Keratinocyte (primary cell): ENCODE results near the gene MYRIP. TPM values are rescaled to one million over a fixed set of nuclear protein-coding genes. Genes with fewer than 3 reads are reported as not detected.
A peak's percentile ranks its signal among the peaks of the same experiment; 100 is the strongest.

ENCODE experiments used
- DNase-seq: peaks from one replicate; pipeline ENCODE4 v3.0.0-alpha.2; 2011; ENCODE audit warnings: low read depth, missing footprints, low spot score
- FAIRE-seq: peaks from 2 replicates; lab custom pipeline; 2011; peaks lifted over from hg19 to GRCh38; lab: Jason Lieb, UNC
- H2AFZ ChIP-seq: 2 replicates; pipeline ENCODE4 v1.6.0; 2012; ENCODE audit warnings: low read length, control low read depth, inconsistent platforms; ENCODE audit not compliant: control insufficient read depth
- H3K27ac ChIP-seq: 2 replicates; pipeline ENCODE4 v1.5.1; 2011; ENCODE audit warnings: low read length; ENCODE audit not compliant: control insufficient read depth, insufficient read depth
- H3K27me3 ChIP-seq: 3 replicates; pipeline ENCODE4 v1.6.0; 2011; ENCODE audit warnings: low read length; ENCODE audit not compliant: control insufficient read depth, insufficient read depth; ENCODE audit errors: extremely low read depth
- H3K36me3 ChIP-seq, 2 experiments: 2 replicates in 1 of 2; 3 replicates in 1 of 2; pipeline ENCODE4 v1.5.1; 2011; ENCODE audit warnings: low read length in 2 of 2, mild to moderate bottlenecking in 1 of 2; ENCODE audit not compliant: control insufficient read depth in 2 of 2, insufficient read depth in 2 of 2; ENCODE audit errors: extremely low read depth in 1 of 2
- H3K4me1 ChIP-seq: 3 replicates; pipeline ENCODE4 v1.5.1; 2011; ENCODE audit warnings: low read length; ENCODE audit not compliant: control insufficient read depth, insufficient read depth; ENCODE audit errors: extremely low read depth
- H3K4me2 ChIP-seq: 3 replicates; pipeline ENCODE4 v1.6.0; 2011; ENCODE audit warnings: low read depth, low read length; ENCODE audit not compliant: control insufficient read depth, insufficient read depth; ENCODE audit errors: extremely low read depth
- H3K4me3 ChIP-seq, 3 experiments: fragments of 200-600 bp in 1 of 3; sonication (generic) in 1 of 3; 2 replicates in 2 of 3; 3 replicates in 1 of 3; pipeline ENCODE4 v1.5.1; 2011 to 2016; ENCODE audit warnings: low read length in 3 of 3, mild to moderate bottlenecking in 3 of 3, control low read depth in 2 of 3, inconsistent platforms in 1 of 3, low read depth in 1 of 3, mixed read lengths in 1 of 3, mixed run types in 1 of 3, moderate library complexity in 1 of 3; ENCODE audit not compliant: control insufficient read depth in 2 of 3, insufficient read depth in 2 of 3; ENCODE audit errors: extremely low read depth in 1 of 3
- H3K79me2 ChIP-seq: 2 replicates; pipeline ENCODE4 v1.6.0; 2012; ENCODE audit warnings: low read length; ENCODE audit not compliant: control insufficient read depth, insufficient read depth
- H3K9ac ChIP-seq: 3 replicates; pipeline ENCODE4 v1.6.0; 2011; ENCODE audit warnings: low read length; ENCODE audit not compliant: control insufficient read depth, insufficient read depth; ENCODE audit errors: extremely low read depth
- H3K9me1 ChIP-seq: 3 replicates; pipeline ENCODE4 v1.6.0; 2011; ENCODE audit warnings: low read length; ENCODE audit not compliant: control insufficient read depth, insufficient read depth; ENCODE audit errors: extremely low read depth
- H3K9me3 ChIP-seq: 2 replicates; pipeline ENCODE4 v1.5.1; 2012; ENCODE audit warnings: low read depth, low read length; ENCODE audit not compliant: control insufficient read depth
- H4K20me1 ChIP-seq: 3 replicates; pipeline ENCODE4 v1.6.0; 2011; ENCODE audit warnings: low read length; ENCODE audit not compliant: control insufficient read depth, insufficient read depth; ENCODE audit errors: extremely low read depth
- CTCF ChIP-seq, 3 experiments: IDR thresholded peaks in 1 of 3; conservative IDR thresholded peaks in 1 of 3; optimal IDR thresholded peaks in 1 of 3; 2 replicates in 2 of 3; 3 replicates in 1 of 3; pipeline versions ENCODE3 to v1.5.1; 2011; ENCODE audit warnings: low read length in 3 of 3, mild to moderate bottlenecking in 3 of 3, moderate library complexity in 2 of 3, control low read depth in 1 of 3, inconsistent platforms in 1 of 3; ENCODE audit not compliant: insufficient read depth in 2 of 3; ENCODE audit errors: extremely low read depth in 1 of 3
- EZH2 ChIP-seq: IDR thresholded peaks from one replicate; pipeline ENCODE4 v1.6.1; 2012; ENCODE audit warnings: inconsistent platforms, mild to moderate bottlenecking, low read length, moderate library complexity
- dilution Hi-C: fragments of 300-500 bp; cut with MboI; formaldehyde crosslinking; loops from one replicate; pipeline ENCODE4 v1.7.0; 2020; ENCODE audit warnings: low sequenced_read_pairs; ENCODE audit not compliant: extremely low pct_ligation_motif_present
- polyA plus RNA-seq, 5 experiments: library from polyadenylated mRNA; depleted of rRNA in 3 of 5; stranded (reverse) in 3 of 5; stranded (forward) in 1 of 5; unstranded in 1 of 5; fragments of >200 nt; gene quantifications; 1 replicate in 1 of 5; 2 replicates in 3 of 5; 3 replicates in 1 of 5; pipeline versions ENCODE4 v1.2.1 to v1.2.3, GENCODE V29; 2011 to 2012; ENCODE audit warnings: missing spikeins in 2 of 5, low read depth in 1 of 5, low replicate concordance in 1 of 5

The MYRIP gene
- polyA plus RNA-seq, 1 donor (not counting 4 experiments of a cell fraction or from before 2014, with no cell fraction given) = 0.01 TPM

GRCh38 chr3:40179016-40179415, 369.6 kb downstream of the MYRIP start:
- H3K4me2 ChIP-seq = no peak overlapping the region
- FAIRE-seq (peak; percentile 46), DNase-seq (peak; percentile 11)
- no peak overlapping the region for H3K4me3 ChIP-seq
- H3K9me3 ChIP-seq = no peaks in the 10 kb centered on the region
- H3K79me2 ChIP-seq = no peaks in the 10 kb centered on the region
- no peak overlapping the region for H3K27ac ChIP-seq
- no peak overlapping the region for H3K9ac ChIP-seq
- dilution Hi-C loops = loop anchor here (25.0 kb wide), 1 partner anchor 167 kb away; no protein-coding TSS in a partner anchor
- H4K20me1 ChIP-seq = no peaks in the 10 kb centered on the region
- H3K9me1 ChIP-seq = no peaks in the 10 kb centered on the region
- H3K27me3 ChIP-seq = no peaks in the 10 kb centered on the region
- TF ChIP-seq EZH2 (no peak), CTCF (optimal IDR thresholded peaks at IDR 0.05 in 1 of 3, IDR thresholded peaks at IDR 0.05 in 1 of 3, conservative IDR thresholded peaks at IDR 0.05 in 1 of 3; ENCODE audit: extremely low read depth in 1 of 3, insufficient read depth in 2 of 3, low read length in 3 of 3) (peak; percentile 70 to 84 (median 79))
- no peak overlapping the region for H2AFZ ChIP-seq
- no peaks in the 10 kb centered on the region for H3K4me1 ChIP-seq
- no peaks in the 10 kb centered on the region for H3K36me3 ChIP-seq

- no peak overlapping the region for H3K4me2 ChIP-seq
- no peaks in the 10 kb centered on the region for H4K20me1 ChIP-seq
- no peak for TF ChIP-seq EZH2
- peak in 1 of 3 experiments; percentile 1 for TF ChIP-seq CTCF (optimal IDR thresholded peaks at IDR 0.05 in 1 of 3, IDR thresholded peaks at IDR 0.05 in 1 of 3, conservative IDR thresholded peaks at IDR 0.05 in 1 of 3; ENCODE audit: extremely low read depth in 1 of 3, insufficient read depth in 2 of 3, low read length in 3 of 3)
- DNase-seq (no peak), FAIRE-seq (no peak)
- no peak overlapping the region for H3K4me3 ChIP-seq
- peaks cover 4% of the 10 kb centered on the region for H3K27me3 ChIP-seq
- H2AFZ ChIP-seq = no peak overlapping the region
- H3K9me1 ChIP-seq = no peaks in the 10 kb centered on the region
- H3K27ac ChIP-seq = no peak overlapping the region
- H3K4me1 ChIP-seq = no peaks in the 10 kb centered on the region
- H3K36me3 ChIP-seq = no peaks in the 10 kb centered on the region
- dilution Hi-C loops = loop anchor here (25.0 kb wide), 1 partner anchor 169 kb away; no protein-coding TSS in a partner anchor
- no peaks in the 10 kb centered on the region for H3K9me3 ChIP-seq
- H3K79me2 ChIP-seq = no peaks in the 10 kb centered on the region
- no peak overlapping the region for H3K9ac ChIP-seq
These were observed 371.8 kb downstream of the MYRIP start for GRCh38 chr3:40181182-40181581.
